Eye (tissue), 1 donor: ENCODE measurements around the gene ELAVL3.

Experiments used
- DNase-seq: peaks from one replicate; pipeline ENCODE4 v3.0.0-alpha.2; 2015

The ELAVL3 gene

DNA sequence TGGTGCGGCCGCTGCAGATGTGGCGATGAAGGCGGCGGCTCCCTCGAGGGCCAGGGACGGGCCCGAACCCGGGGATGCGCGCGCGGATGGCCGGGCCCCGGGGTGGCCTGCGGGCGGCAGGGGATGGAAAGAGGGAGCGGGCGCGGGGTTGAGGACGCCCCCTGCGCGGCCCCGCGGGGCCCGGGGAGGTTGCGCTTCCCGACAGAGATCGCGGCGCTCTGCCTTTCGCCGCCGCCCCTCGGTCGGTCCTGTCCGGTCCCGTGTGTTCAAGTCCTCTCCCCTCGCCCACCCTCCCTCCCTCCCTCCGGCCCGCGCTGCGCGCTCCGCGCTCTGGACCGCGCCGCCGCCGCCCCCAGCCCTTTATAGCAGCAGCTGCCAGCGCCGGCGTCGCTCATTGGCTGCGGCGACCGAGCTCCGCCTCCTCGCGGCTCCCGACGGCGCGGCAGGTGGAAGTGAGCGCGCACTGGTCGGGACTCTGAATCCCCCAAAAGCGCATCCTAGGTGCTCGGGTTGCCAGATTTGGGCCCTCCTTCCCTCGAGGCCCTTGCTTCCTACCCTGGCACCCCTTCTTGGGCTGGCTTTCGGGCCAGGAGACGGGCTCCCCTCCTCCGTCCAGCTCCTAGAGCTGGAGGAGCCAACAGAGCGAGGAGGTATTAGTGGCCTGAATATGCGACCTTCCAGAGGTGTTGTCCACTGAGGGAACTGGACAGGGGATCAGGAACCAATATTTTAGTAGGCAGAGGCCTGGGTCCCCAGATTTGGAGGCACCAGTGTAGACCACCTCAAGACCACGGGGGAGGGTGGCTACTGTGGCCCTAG, at the start of gene ELAVL3:
TSS of gene ELAVL3 (minus strand) at position 332 of the 819 bp plus-strand sequence. CDS start 438 bp downstream, outside the sequence.
- peak; percentile 81 for DNase-seq

DNA sequence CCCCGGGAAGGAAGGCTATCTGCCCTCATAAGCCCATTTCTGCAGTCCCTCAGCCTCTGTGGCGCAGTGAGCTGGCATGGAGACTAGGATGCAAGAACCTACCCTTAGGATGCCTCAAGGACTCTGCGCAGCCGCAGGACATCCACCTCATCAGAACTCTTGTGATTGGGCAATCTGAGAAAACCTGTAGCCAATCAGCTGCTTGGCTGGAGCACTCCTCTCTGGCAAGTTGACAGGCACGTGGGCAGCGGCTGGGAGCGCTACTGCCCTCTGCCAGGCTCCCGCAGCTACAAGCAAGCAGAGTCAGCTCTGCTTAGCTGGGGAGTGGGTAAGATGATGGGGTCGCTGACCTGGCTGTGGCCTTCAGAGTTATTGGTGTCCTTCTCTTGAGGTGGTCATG, 49.6 kb upstream of the ELAVL3 start:
- DNase-seq, result peak; percentile 86

GRCh38 chr19:11528551-11529341, 47.9 kb upstream of the ELAVL3 start, which contains the start of gene ECSIT:
ECSIT (minus strand) TSS chr19:11529134; CDS start chr19:11519170, 9,964 bp downstream.
- peak; percentile 98 for DNase-seq

- no peak for DNase-seq
Measured at GRCh38 chr19:11519138-11519537, 38.3 kb upstream of the ELAVL3 start.

DNA sequence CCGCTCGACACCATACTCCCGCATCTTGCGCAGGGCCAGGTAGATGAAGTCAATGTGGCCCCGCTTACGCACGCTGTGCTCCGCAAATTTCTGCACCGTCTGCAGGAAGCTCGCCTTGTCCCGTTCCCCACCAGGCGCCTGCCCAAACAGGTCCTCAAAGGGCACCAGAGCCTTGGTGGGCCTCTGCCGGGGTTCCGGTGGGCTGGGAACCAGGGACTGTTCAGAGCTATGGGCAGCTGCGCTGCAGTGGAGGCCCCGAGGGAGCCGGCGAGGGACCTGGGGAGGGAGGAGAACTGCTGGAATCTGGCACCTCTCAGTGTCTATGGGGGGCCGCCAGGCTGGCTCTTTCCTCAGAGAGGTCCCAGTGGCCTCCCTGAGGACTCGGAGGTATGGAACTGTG, 33.1 kb upstream of the ELAVL3 start:
- DNase-seq, result no peak

DNA sequence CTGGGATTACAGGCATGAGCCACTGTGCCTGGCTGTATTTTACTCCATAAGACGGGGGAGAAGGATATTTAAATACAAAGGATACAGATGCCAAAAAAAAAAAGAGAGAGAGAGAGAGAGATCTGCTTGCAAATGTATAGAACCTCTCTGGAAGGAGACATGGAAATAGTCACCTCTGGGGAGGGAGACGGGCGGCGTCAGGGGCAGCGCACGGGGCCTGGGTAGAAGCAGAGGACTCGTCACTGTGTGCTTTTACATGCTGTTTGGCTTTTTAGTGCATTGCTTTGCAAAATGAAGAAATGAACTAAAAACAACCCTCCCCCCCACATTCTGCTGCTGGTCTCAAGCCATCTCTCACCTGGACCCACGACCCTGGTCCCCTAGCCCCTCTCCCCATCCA, 29.6 kb upstream of the ELAVL3 start:
- no peak for DNase-seq

DNA sequence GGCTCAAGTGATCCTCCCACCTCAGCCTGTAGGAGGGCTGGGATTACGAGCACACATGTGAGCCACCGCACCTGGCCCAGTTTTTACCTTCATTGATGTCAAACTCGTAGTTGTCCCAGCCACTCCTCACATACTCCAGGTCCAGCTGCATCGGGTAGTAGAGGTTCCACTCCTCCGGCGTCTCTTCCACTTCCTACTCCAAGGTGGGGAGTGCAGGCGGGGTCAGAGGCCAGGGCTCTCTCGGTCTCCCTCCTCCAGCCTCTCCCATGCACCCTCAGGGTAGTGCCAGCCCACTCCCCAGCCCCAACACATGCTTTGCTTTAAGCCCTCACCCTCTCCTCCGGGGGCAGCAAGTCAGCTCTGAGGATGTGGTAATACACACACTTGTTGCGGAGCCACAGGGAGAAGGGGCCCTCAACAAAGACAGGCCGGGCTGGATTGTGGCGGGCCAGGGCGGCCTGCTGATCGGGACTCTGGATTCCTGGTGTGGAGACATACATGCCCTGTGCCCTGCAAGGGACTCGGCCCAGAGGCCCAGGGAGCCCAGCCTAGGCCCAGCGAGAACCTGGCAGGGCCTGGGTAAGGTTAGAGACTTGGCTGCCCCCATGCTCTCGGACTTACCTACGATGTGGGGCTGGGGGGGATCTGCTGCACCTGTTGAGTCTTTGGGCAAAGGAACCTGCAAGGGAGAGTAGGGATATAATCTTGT, 26.7 kb upstream of the ELAVL3 start:
- DNase-seq, result no peak

DNA sequence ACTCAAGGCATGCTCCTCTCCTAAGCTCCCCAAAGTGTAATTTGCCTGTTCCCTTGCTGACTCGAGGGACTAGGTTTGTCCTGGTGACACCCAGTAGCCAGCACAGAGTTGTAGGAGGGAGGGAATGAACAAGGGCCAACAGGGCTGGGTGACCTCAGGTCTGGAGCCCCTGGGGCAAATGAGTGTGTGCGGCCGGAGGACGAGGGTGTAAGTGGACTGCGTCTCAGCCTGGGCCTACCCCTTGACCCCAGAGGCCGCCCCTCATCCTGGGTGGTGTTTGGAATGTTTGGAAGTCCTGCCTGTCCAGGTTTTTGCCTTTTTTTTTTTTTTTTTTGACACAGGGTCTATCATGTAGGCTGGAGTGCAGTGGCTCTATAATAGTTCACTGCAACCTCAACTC, 26.1 kb upstream of the ELAVL3 start:
- no peak for DNase-seq

GRCh38 chr19:11506101-11506555, 25.3 kb upstream of the ELAVL3 start:
- DNase-seq, result no peak

DNA sequence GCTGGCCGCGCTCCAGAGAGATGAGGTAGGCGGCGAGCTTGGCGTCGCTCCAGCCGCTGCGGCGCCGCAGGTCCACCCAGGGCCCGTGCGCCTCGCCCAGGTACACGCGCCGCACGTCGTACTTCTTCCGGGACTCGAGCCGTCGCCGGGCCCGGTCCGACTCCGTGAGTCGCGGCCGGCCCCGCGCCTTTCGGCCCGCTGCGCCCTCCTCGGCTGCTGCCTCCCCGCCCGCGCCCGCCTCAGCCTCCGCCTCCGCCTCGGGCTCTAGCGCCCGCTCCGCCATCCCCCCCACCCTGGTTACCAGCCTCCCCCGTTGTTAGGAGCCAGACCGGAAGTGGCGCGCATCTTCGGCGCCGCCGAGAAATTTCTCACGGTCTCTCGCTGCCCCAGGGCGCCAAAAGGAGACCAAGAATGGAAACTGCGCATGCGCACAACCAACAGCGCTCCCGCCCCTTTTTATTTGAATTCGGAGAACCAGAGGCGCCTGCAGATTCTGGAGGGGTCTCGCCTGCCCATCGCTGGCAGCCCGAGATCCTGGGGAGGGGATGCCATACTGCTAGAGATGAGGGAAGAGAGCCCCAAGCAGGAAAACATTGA, 24.8 kb upstream of the ELAVL3 start, which contains the start of gene ZNF653:
TSS of gene ZNF653 (minus strand) at position 336 of the 597 bp plus-strand sequence. CDS start at position 283, 53 bp downstream.
- peak; percentile 99 for DNase-seq

- DNase-seq, result peak; percentile 96
Measured at GRCh38 chr19:11505032-11505503, 24.2 kb upstream of the ELAVL3 start.

- DNase-seq, result no peak
Measured at GRCh38 chr19:11504502-11505031, 23.7 kb upstream of the ELAVL3 start.

GRCh38 chr19:11499890-11500420, 19.1 kb upstream of the ELAVL3 start:
- DNase-seq, result no peak

DNA sequence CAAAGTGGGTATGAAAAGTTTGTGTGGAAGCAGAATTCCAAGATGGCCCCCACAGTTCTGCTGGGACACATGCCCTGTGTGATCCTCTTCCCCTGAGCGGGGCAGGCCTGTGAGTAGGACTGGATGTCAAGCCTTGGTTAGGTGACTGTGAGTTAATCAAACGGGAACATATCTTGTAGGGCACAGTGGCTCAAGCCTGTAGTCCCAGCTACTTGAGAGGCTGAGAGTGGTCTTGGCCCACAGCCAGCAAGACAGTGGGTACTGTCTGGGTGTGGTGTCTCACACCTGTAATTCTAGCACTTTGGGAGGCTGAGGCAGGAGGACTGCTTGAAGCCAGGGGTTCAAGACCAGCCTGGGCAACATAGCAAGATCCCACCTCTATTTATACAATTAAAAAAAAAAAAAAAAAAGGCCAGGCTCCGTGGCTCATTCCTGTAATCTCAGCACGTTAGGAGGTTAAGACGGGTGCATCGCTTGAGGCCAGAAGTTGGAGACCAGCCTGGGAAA, 18.4 kb upstream of the ELAVL3 start:
- DNase-seq, result no peak

DNA sequence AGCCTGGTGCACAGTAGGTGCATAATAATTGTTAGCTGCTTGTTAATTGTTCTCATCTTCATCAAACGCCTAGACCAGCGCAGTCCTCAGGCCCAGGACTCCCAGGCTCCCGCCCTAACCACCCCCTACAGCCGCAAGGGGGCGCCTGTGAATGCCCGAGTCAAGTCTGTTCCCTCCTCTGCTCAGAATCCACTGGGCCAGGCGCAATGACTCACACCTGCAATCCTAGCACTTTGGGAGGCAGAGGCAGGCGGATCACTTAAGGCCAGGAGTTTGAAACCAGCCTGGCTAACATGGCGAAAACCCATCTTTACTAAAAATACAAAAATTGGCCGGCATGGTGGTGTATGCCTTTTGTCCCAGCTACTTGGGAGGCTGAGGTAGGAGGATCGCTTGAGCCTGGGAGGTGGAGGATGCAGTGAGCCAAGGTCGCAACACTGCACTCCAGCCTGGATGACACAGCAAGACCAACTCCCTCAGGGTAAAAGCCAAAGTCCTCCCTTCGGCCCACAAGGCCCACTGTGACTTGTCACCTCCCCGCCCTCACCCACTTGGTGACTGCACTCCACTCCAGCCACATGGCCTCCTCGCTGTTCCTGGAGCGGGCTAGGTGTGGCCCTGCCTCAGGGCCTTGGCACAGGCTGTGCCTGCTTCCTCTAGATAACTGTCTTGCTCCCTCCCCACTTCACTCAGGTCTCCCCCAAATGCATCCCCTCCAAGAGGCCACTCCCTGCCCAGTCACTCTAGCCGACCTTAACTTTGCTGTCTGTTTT, 15.7 kb upstream of the ELAVL3 start:
- peak; percentile 65 for DNase-seq

GRCh38 chr19:11495885-11496284, 15.0 kb upstream of the ELAVL3 start:
- DNase-seq, result no peak

GRCh38 chr19:11495481-11495880, 14.6 kb upstream of the ELAVL3 start:
- no peak for DNase-seq

GRCh38 chr19:11494634-11495285, 13.9 kb upstream of the ELAVL3 start:
- DNase-seq, result no peak

DNA sequence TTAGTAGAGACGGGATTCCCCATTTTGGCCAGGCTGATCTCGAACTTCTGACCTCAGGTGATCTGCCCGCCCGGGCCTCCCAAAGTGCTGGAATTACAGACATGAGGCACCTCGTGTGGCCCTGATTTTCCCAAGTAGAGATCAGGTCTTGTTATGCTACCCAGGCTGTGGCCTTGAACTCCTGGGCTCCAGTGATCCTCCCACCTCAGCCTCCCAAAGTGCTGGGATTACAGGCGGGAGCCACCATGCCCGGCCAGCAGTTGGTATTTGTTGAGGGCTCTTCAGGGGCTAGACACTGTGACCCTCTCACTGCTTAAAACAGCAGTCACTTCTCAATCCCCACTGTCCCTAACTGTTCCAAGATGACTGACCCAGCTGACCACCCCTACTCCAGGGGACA, 8.5 kb upstream of the ELAVL3 start:
- DNase-seq, result no peak
